IPS DF 6.9 (cell line): ENCODE results near the gene CCDC183.
"Not testable (repeated sequence)": the region's sequence is repeated elsewhere in the genome, so short reads cannot be mapped to it uniquely, and the experiment has no call there.

Experiments used
- DNase-seq: peaks from one replicate; pipeline ENCODE4 v3.0.0-alpha.2; 2013; ENCODE audit warnings: low read depth, low spot score
- H3K27ac ChIP-seq: one replicate; pipeline ENCODE4 v1.5.1; 2013; ENCODE audit warnings: low read length, control low read depth
- H3K27me3 ChIP-seq: 2 replicates; pipeline ENCODE4 v1.6.1; 2013; ENCODE audit warnings: mild to moderate bottlenecking, low read length; ENCODE audit not compliant: control insufficient read depth, insufficient read depth
- H3K36me3 ChIP-seq: 2 replicates; pipeline ENCODE4 v1.6.1; 2013; ENCODE audit warnings: low read length; ENCODE audit not compliant: control insufficient read depth, insufficient read depth
- H3K4me1 ChIP-seq: 2 replicates; pipeline ENCODE4 v1.6.1; 2013; ENCODE audit warnings: low read length; ENCODE audit not compliant: control insufficient read depth, insufficient read depth
- H3K4me3 ChIP-seq: 2 replicates; pipeline ENCODE4 v1.5.1; 2013; ENCODE audit warnings: mild to moderate bottlenecking, low read length
- H3K9me3 ChIP-seq: 2 replicates; pipeline ENCODE4 v1.6.1; 2013; ENCODE audit warnings: low read length, inconsistent platforms; ENCODE audit not compliant: control insufficient read depth, insufficient read depth
- WGBS: extraction: QIAGEN DNeasy Blood & Tissue Kit; methylation state at CpG from one replicate; pipeline ENCODE4 v1.1.7; 2013; ENCODE audit warnings: mixed read lengths, missing lambda C conversion rate; ENCODE audit not compliant: insufficient read length, insufficient coverage; 5-methylcytosine and 5-hydroxymethylcytosine counted together

Gene CCDC183

DNA sequence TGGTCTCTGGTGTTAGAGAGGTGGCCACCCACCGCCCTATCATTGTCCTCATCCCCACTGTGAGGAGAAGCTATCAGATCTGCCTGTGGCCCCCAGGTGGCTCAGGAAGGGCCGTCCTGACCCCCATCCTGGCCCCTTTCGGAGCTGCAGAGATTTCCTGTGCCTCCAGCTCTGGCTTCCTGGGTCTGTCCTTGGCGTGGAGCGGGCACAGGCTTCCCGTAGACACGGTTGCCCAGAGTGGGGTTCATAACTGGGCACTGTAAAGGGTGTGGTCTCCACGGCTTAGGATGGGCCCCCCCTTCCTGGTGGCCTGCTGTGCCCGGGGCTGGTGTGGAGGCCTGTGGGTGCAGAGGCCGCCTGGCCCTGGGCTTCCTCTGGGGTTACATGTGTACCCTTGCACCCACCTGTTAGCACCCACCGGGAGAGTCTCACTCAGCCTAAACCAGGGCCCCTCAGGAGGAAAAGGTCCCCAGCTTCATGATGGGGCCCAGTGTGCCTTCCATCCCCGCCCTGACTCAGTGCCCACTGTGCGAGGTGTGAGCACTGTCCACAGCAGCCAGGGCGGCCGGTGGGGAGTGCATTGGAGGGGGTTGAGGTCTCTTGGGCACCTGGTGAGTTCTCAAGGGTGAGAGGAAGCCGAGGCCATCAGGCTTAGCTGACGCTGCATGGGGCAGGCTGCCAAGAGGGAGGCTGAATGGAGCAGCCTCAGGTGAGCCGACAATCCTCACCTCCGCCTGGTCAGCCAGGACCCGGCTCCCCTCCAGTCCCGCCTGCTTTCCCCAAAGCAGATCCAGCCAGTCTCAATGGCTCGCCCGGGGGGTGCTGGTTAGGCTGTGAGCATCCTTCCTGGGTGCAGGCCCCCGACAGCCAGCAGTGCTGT is 30.8 kb downstream of the CCDC183 start:
- H3K27me3 ChIP-seq = no peaks in the 10 kb centered on the region
- no peaks in the 10 kb centered on the region; the same call in none of the 2 replicates for H3K4me1 ChIP-seq
- peaks cover 61% of the 10 kb centered on the region for H3K36me3 ChIP-seq
- no peaks in the 10 kb centered on the region for H3K9me3 ChIP-seq
- H3K27ac ChIP-seq = no peak overlapping the region
- no peak for DNase-seq
- no peak overlapping the region for H3K4me3 ChIP-seq
- no CpG with 5 or more reads among the region's 24 CpGs for WGBS

GRCh38 chr9:136827794-136828473 is 31.8 kb downstream of the CCDC183 start:
- H3K4me3 ChIP-seq = no peak overlapping the region
- no peaks in the 10 kb centered on the region; the same call in 1 of the 2 replicates for H3K4me1 ChIP-seq
- no CpG with 5 or more reads among the region's 14 CpGs for WGBS
- H3K9me3 ChIP-seq = no peaks in the 10 kb centered on the region
- H3K27ac ChIP-seq = no peak overlapping the region
- no peaks in the 10 kb centered on the region for H3K27me3 ChIP-seq
- peaks cover 65% of the 10 kb centered on the region for H3K36me3 ChIP-seq
- DNase-seq = no peak

GRCh38 chr9:136828474-136829140 is 32.5 kb downstream of the CCDC183 start:
- H3K36me3 ChIP-seq = peaks cover 62% of the 10 kb centered on the region

GRCh38 chr9:136829412-136829811 is 33.3 kb downstream of the CCDC183 start:
- H3K9me3 ChIP-seq = no peaks in the 10 kb centered on the region
- WGBS = no CpG with 5 or more reads among the region's 14 CpGs
- H3K4me3 ChIP-seq = no peak overlapping the region
- peaks cover 60% of the 10 kb centered on the region for H3K36me3 ChIP-seq
- no peak overlapping the region for H3K27ac ChIP-seq
- DNase-seq = no peak
- H3K4me1 ChIP-seq = no peaks in the 10 kb centered on the region
- no peaks in the 10 kb centered on the region for H3K27me3 ChIP-seq

More at GRCh38 chr9:136828474-136829140, 32.5 kb downstream of the CCDC183 start:
- WGBS = no CpG with 5 or more reads among the region's 31 CpGs
- H3K9me3 ChIP-seq = no peaks in the 10 kb centered on the region
- H3K4me1 ChIP-seq = no peaks in the 10 kb centered on the region
- H3K4me3 ChIP-seq = no peak overlapping the region
- H3K27ac ChIP-seq = no peak overlapping the region
- H3K27me3 ChIP-seq = no peaks in the 10 kb centered on the region
- no peak for DNase-seq

GRCh38 chr9:136829981-136830885 is 34.1 kb downstream of the CCDC183 start:
- H3K27ac ChIP-seq = no peak overlapping the region
- H3K27me3 ChIP-seq = no peaks in the 10 kb centered on the region
- no peaks in the 10 kb centered on the region for H3K9me3 ChIP-seq
- H3K4me1 ChIP-seq = no peaks in the 10 kb centered on the region
- no peak overlapping the region for H3K4me3 ChIP-seq
- DNase-seq = no peak
- H3K36me3 ChIP-seq = peaks cover 55% of the 10 kb centered on the region
- no CpG with 5 or more reads among the region's 41 CpGs for WGBS

- H3K36me3 ChIP-seq = peaks cover 49% of the 10 kb centered on the region
- no peak overlapping the region for H3K27ac ChIP-seq
- no peak for DNase-seq
- no peaks in the 10 kb centered on the region for H3K4me1 ChIP-seq
- no peaks in the 10 kb centered on the region for H3K27me3 ChIP-seq
- no peak overlapping the region for H3K4me3 ChIP-seq
- WGBS = no CpG with 5 or more reads among the region's 30 CpGs
- H3K9me3 ChIP-seq = no peaks in the 10 kb centered on the region
Observed at GRCh38 chr9:136831002-136831719, 35.0 kb downstream of the CCDC183 start.

GRCh38 chr9:136831720-136832104 is 35.6 kb downstream of the CCDC183 start:
- Histone ChIP-seq H3K36me3 (peaks cover 46% of the 10 kb centered on the region), H3K27ac (no peak overlapping the region), H3K4me3 (no peak overlapping the region), H3K4me1 (no peaks in the 10 kb centered on the region), H3K27me3 (no peaks in the 10 kb centered on the region), H3K9me3 (no peaks in the 10 kb centered on the region)
- DNase-seq = no peak
- no CpG with 5 or more reads among the region's 23 CpGs for WGBS

DNA sequence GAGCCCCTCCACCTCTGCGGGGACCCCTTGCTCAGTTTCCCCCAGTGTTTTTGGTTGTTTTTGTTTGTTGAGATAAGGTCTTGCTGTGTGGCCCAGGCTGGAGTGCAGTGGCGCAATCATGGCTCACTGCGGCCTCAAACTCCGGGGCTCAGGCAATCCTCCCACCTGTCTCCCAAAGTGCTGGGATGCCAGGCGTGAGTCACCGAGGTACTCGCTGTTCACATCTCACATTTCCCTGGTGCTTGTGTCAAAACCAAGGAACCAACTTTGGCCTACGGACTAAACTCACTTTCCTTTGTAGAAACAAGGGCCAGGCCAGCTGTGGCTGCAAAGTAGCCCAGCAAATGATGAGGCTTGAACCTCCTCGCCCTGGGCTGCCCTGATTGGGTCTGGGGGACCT is 36.4 kb downstream of the CCDC183 start:
- WGBS = no CpG with 5 or more reads among the region's 9 CpGs
- no peak overlapping the region for H3K4me3 ChIP-seq
- H3K36me3 ChIP-seq = peaks cover 39% of the 10 kb centered on the region
- DNase-seq = no peak
- no peaks in the 10 kb centered on the region for H3K27me3 ChIP-seq
- no peaks in the 10 kb centered on the region for H3K9me3 ChIP-seq
- H3K4me1 ChIP-seq = no peaks in the 10 kb centered on the region
- H3K27ac ChIP-seq = no peak overlapping the region

- not testable (repeated sequence) for DNase-seq, H3K4me3 ChIP-seq, H3K27ac ChIP-seq, H3K27me3 ChIP-seq, H3K9me3 ChIP-seq, H3K4me1 ChIP-seq
- H3K36me3 ChIP-seq = peaks cover 34% of the 10 kb centered on the region
- no CpG with 5 or more reads among the region's 16 CpGs for WGBS
Observed at GRCh38 chr9:136833381-136834048, 37.4 kb downstream of the CCDC183 start.
